KOPT-K1 (cell line): ENCODE measurements around the gene BIRC7.

Experiments
- H3K27ac ChIP-seq: fragments of 200-600 bp; sonication (generic); 2 replicates; pipeline ENCODE4 v1.5.1; 2016; ENCODE audit warnings: antibody characterized with exemption, mild to moderate bottlenecking, low read depth, low read length; ENCODE audit not compliant: poor library complexity, severe bottlenecking
- H3K36me3 ChIP-seq: fragments of 200-600 bp; sonication (generic); 2 replicates; pipeline ENCODE4 v1.5.1; 2017; ENCODE audit warnings: antibody characterized with exemption, mild to moderate bottlenecking, low read length, moderate library complexity; ENCODE audit not compliant: insufficient read depth
- H3K9me3 ChIP-seq: fragments of 200-600 bp; sonication (generic); 2 replicates; pipeline ENCODE4 v1.5.1; 2017; ENCODE audit warnings: antibody characterized with exemption, low read length, mild to moderate bottlenecking; ENCODE audit not compliant: insufficient read depth, poor library complexity, severe bottlenecking

BIRC7 gene

GRCh38 chr20:63272105-63273058, 36.7 kb downstream of the BIRC7 start, which contains the start of gene ARFGAP1:
Gene ARFGAP1, plus strand, starts transcription at chr20:63272813. Its CDS starts 2,768 bp downstream, at chr20:63275581.
- peaks cover 20% of the 10 kb centered on the region; the same call in 1 of the 2 replicates for H3K36me3 ChIP-seq
- peak within 1 kb of the TSS; percentile 73 for H3K27ac ChIP-seq
- no peaks in the 10 kb centered on the region for H3K9me3 ChIP-seq

GRCh38 chr20:63273059-63273579, 37.4 kb downstream of the BIRC7 start:
- H3K36me3 ChIP-seq = peaks cover 27% of the 10 kb centered on the region; the same call in 1 of the 2 replicates
- H3K9me3 ChIP-seq = no peaks in the 10 kb centered on the region
- H3K27ac ChIP-seq = peak overlapping the region; percentile 73

- Histone ChIP-seq H3K27ac (peak overlapping the region; percentile 73), H3K9me3 (no peaks in the 10 kb centered on the region), H3K36me3 (peaks cover 34% of the 10 kb centered on the region)
These were observed 38.1 kb downstream of the BIRC7 start for GRCh38 chr20:63273635-63274380.

- Histone ChIP-seq H3K36me3 (peaks cover 42% of the 10 kb centered on the region), H3K27ac (no peak overlapping the region), H3K9me3 (no peaks in the 10 kb centered on the region)
These were observed 38.9 kb downstream of the BIRC7 start for GRCh38 chr20:63274381-63275228.

- Histone ChIP-seq H3K9me3 (no peaks in the 10 kb centered on the region), H3K27ac (no peak overlapping the region), H3K36me3 (peaks cover 54% of the 10 kb centered on the region)
These were observed 40.1 kb downstream of the BIRC7 start for GRCh38 chr20:63275825-63276224.

GRCh38 chr20:63276956-63277355, 41.3 kb downstream of the BIRC7 start:
- no peak overlapping the region for H3K27ac ChIP-seq
- H3K9me3 ChIP-seq = no peaks in the 10 kb centered on the region
- peaks cover 66% of the 10 kb centered on the region for H3K36me3 ChIP-seq

- H3K36me3 ChIP-seq = peaks cover 71% of the 10 kb centered on the region
- no peaks in the 10 kb centered on the region for H3K9me3 ChIP-seq
- no peak overlapping the region for H3K27ac ChIP-seq
These were observed 42.0 kb downstream of the BIRC7 start for GRCh38 chr20:63277466-63278272.

- Histone ChIP-seq H3K36me3 (peaks cover 79% of the 10 kb centered on the region), H3K27ac (no peak overlapping the region), H3K9me3 (no peaks in the 10 kb centered on the region)
These were observed 43.0 kb downstream of the BIRC7 start for GRCh38 chr20:63278661-63279060.

GRCh38 chr20:63279931-63280330, 44.2 kb downstream of the BIRC7 start:
- Histone ChIP-seq H3K27ac (no peak overlapping the region), H3K9me3 (no peaks in the 10 kb centered on the region), H3K36me3 (peaks cover 79% of the 10 kb centered on the region)

- Histone ChIP-seq H3K27ac (no peak overlapping the region), H3K36me3 (peaks cover 79% of the 10 kb centered on the region), H3K9me3 (no peaks in the 10 kb centered on the region)
These were observed 44.7 kb downstream of the BIRC7 start for GRCh38 chr20:63280371-63280770.

- H3K9me3 ChIP-seq = no peaks in the 10 kb centered on the region
- no peak overlapping the region for H3K27ac ChIP-seq
- peaks cover 79% of the 10 kb centered on the region for H3K36me3 ChIP-seq
These were observed 45.3 kb downstream of the BIRC7 start for GRCh38 chr20:63280929-63281545.

GRCh38 chr20:63281742-63282665, 46.3 kb downstream of the BIRC7 start:
- H3K36me3 ChIP-seq = peaks cover 77% of the 10 kb centered on the region
- no peaks in the 10 kb centered on the region for H3K9me3 ChIP-seq
- H3K27ac ChIP-seq = peak overlapping the region; percentile 97

- Histone ChIP-seq H3K27ac (peak overlapping the region; percentile 97), H3K36me3 (peaks cover 77% of the 10 kb centered on the region), H3K9me3 (no peaks in the 10 kb centered on the region)
These were observed 47.2 kb downstream of the BIRC7 start for GRCh38 chr20:63282946-63283345.
